ENCODE data around the gene TRIM44.
"Not testable (repeated sequence)": the region's sequence is repeated elsewhere in the genome, so short reads cannot be mapped to it uniquely, and the experiment has no call there.

The TRIM44 gene

GRCh38 chr11:35675901-35676610, 13.5 kb downstream of the TRIM44 start:
- peak; percentile 16 for DNase-seq

- DNase-seq = no peak
These were observed 14.0 kb downstream of the TRIM44 start for GRCh38 chr11:35676611-35676965.

GRCh38 chr11:35677904-35678303, 15.3 kb downstream of the TRIM44 start:
- no peak for DNase-seq

GRCh38 chr11:35678471-35678870, 15.9 kb downstream of the TRIM44 start:
- no peak for DNase-seq

- DNase-seq = no peak
These were observed 16.4 kb downstream of the TRIM44 start for GRCh38 chr11:35678975-35679374.

- DNase-seq = no peak
These were observed 17.9 kb downstream of the TRIM44 start for GRCh38 chr11:35680506-35680905.

GRCh38 chr11:35681163-35681767, 18.7 kb downstream of the TRIM44 start:
- no peak for DNase-seq

GRCh38 chr11:35682230-35683173, 19.9 kb downstream of the TRIM44 start:
- DNase-seq = no peak

GRCh38 chr11:35683728-35684339, 21.3 kb downstream of the TRIM44 start:
- DNase-seq = peak; percentile 77

- DNase-seq = peak; percentile 65
These were observed 25.4 kb downstream of the TRIM44 start for GRCh38 chr11:35688023-35688422.

GRCh38 chr11:35689081-35689996, 26.8 kb downstream of the TRIM44 start:
- no peak for DNase-seq

- no peak for DNase-seq
These were observed 39.6 kb downstream of the TRIM44 start for GRCh38 chr11:35702126-35702525.

GRCh38 chr11:35709376-35709775, 46.8 kb downstream of the TRIM44 start:
- no peak for DNase-seq

GRCh38 chr11:35711173-35711910, 48.8 kb downstream of the TRIM44 start:
- no peak for DNase-seq

- DNase-seq = no peak
These were observed 49.3 kb downstream of the TRIM44 start for GRCh38 chr11:35711924-35712323.

- no peak for DNase-seq
These were observed 50.0 kb downstream of the TRIM44 start for GRCh38 chr11:35712533-35712932.

GRCh38 chr11:35714882-35715627, 52.5 kb downstream of the TRIM44 start:
- peak; percentile 56 for DNase-seq

GRCh38 chr11:35715677-35716076, 53.1 kb downstream of the TRIM44 start:
- DNase-seq = not testable (repeated sequence)

GRCh38 chr11:35717043-35717442, 54.5 kb downstream of the TRIM44 start:
- DNase-seq = no peak

GRCh38 chr11:35717520-35717919, 54.9 kb downstream of the TRIM44 start:
- no peak for DNase-seq

Data from HCEC 1CT (cell line).